Stimulated activated CD4-positive, alpha-beta T cell treated with anti-CD3 and anti-CD28 coated beads, Interleukin-1b, Interleukin-23, amount 100 ng/mL, for 24 hours (primary cell): ENCODE data around the gene SEMA3G.

ENCODE experiments used
- DNase-seq, 4 experiments: peaks; one replicate each; pipeline ENCODE4 v3.0.0-alpha.2; 2020; ENCODE audit warnings: low read depth in 4 of 4, low spot score in 1 of 4

The SEMA3G gene

GRCh38 chr3:52479877-52480575 is 35.1 kb upstream of the SEMA3G start:
- no peak for DNase-seq

GRCh38 chr3:52479037-52479876 is 34.4 kb upstream of the SEMA3G start:
- DNase-seq, result no peak

- no peak for DNase-seq
Measured at GRCh38 chr3:52477796-52478095, 32.8 kb upstream of the SEMA3G start.

GRCh38 chr3:52477076-52477795 is 32.3 kb upstream of the SEMA3G start:
- DNase-seq, result no peak

GRCh38 chr3:52473026-52473425 is 28.1 kb upstream of the SEMA3G start:
- no peak for DNase-seq

- DNase-seq, result no peak
Measured at GRCh38 chr3:52472239-52473000, 27.5 kb upstream of the SEMA3G start.

GRCh38 chr3:52471371-52472238 is 26.7 kb upstream of the SEMA3G start:
- DNase-seq, result no peak

- no peak for DNase-seq
Measured at GRCh38 chr3:52470920-52471319, 26.0 kb upstream of the SEMA3G start.

GRCh38 chr3:52469001-52469400 is 24.1 kb upstream of the SEMA3G start:
- no peak for DNase-seq

GRCh38 chr3:52468336-52468735 is 23.4 kb upstream of the SEMA3G start:
- DNase-seq, result no peak

- DNase-seq, result no peak
Measured at GRCh38 chr3:52463416-52463815, 18.5 kb upstream of the SEMA3G start.

- no peak for DNase-seq
Measured at GRCh38 chr3:52461874-52462273, 17.0 kb upstream of the SEMA3G start.

- DNase-seq, result no peak
Measured at GRCh38 chr3:52458770-52459545, 14.1 kb upstream of the SEMA3G start.

GRCh38 chr3:52458031-52458760 is 13.3 kb upstream of the SEMA3G start:
- DNase-seq, result no peak

- DNase-seq, result no peak
Measured at GRCh38 chr3:52456800-52457183, 11.9 kb upstream of the SEMA3G start.

- no peak for DNase-seq
Measured at GRCh38 chr3:52456169-52456799, 11.4 kb upstream of the SEMA3G start.

- peak; percentile 94 to 98 (median 96) for DNase-seq
Measured at GRCh38 chr3:52455283-52456168, 10.6 kb upstream of the SEMA3G start, which contains the start of gene NISCH. NISCH (plus strand) TSS chr3:52455604; CDS start chr3:52455642, 38 bp downstream.
